Parathyroid adenoma (tissue), 2 donors: ENCODE results near the gene CD9.
"Not testable (repeated sequence)": the region's sequence is repeated elsewhere in the genome, so short reads cannot be mapped to it uniquely, and the experiment has no call there.

Experiments
- H2AFZ ChIP-seq: fragments of 300-600 bp; sonication (generic); one replicate; pipeline ENCODE4 v1.7.0; 2017; ENCODE audit warnings: antibody characterized with exemption, mild to moderate bottlenecking
- H3K27ac ChIP-seq: fragments of 300-600 bp; sonication (generic); one replicate; pipeline ENCODE4 v1.7.0; 2017
- H3K27me3 ChIP-seq: fragments of 300-600 bp; sonication (generic); one replicate; pipeline ENCODE4 v1.7.0; 2017; ENCODE audit warnings: low read length; ENCODE audit not compliant: control insufficient read depth, insufficient read depth
- H3K36me3 ChIP-seq: fragments of 300-600 bp; sonication (generic); one replicate; pipeline ENCODE4 v1.7.0; 2017; ENCODE audit warnings: low read length; ENCODE audit not compliant: control insufficient read depth, insufficient read depth
- H3K4me1 ChIP-seq: fragments of 300-600 bp; sonication (generic); one replicate; pipeline ENCODE4 v1.7.0; 2017; ENCODE audit warnings: control low read depth
- H3K4me2 ChIP-seq: fragments of 300-600 bp; sonication (generic); one replicate; pipeline ENCODE4 v1.7.0; 2017; ENCODE audit warnings: low read length
- H3K4me3 ChIP-seq: fragments of 300-600 bp; sonication (generic); one replicate; pipeline ENCODE4 v1.7.0; 2017; ENCODE audit warnings: low read depth, low read length
- H3K79me2 ChIP-seq: fragments of 300-600 bp; sonication (generic); one replicate; pipeline ENCODE4 v1.7.0; 2017; ENCODE audit warnings: control low read depth
- H3K9ac ChIP-seq: fragments of 300-600 bp; sonication (generic); one replicate; pipeline ENCODE4 v1.7.0; 2017; ENCODE audit warnings: mild to moderate bottlenecking
- H3K9me3 ChIP-seq: fragments of 300-600 bp; sonication (generic); one replicate; pipeline ENCODE4 v1.7.0; 2017; ENCODE audit warnings: low read length; ENCODE audit not compliant: control insufficient read depth
- TF ChIP-seq, protein P1 (sequence below): fragments of 300-600 bp; sonication (generic); IDR thresholded peaks from one replicate; pipeline ENCODE4 v1.7.0; 2017; ENCODE audit warnings: antibody characterized with exemption, mild to moderate bottlenecking
- donor health status: primary hyperparathyroidism.

Gene CD9

DNA sequence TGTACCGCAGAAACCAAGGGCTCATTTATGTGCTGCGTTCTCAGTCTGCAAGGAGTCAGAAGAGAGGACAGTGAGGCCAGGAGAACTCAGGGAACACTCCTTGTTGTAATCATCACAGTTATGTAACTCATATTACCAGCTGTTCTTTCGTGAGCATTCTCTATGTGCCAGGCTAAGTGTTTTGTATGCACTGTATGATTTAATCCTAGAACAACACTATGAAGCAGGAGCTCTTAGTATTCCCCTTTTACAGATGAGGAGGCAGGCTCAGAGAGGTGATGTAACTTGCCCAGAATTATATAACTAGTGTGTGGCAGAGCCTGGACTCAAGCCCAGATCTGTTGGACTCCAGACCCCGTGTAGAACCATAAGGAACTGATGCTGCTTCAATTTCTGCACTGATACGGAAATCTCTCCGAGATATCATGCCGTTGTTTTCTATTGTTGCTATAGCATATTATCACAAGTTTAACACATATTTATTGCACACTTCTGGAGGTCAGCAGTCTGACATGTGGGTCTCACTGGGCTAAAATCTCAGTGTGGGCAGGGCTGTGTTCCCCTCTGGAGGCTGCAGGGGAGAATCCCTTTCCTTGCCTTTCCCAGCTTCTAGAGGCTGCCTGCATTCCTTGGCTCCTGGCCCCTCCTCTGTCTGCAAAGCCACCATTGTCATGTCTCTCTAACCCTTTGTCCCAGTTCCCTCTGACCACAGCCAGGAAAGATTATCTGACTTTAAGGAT lies 16.3 kb upstream of the CD9 start:
- H3K36me3 ChIP-seq = no peaks in the 10 kb centered on the region
- TF ChIP-seq, protein P1, sequence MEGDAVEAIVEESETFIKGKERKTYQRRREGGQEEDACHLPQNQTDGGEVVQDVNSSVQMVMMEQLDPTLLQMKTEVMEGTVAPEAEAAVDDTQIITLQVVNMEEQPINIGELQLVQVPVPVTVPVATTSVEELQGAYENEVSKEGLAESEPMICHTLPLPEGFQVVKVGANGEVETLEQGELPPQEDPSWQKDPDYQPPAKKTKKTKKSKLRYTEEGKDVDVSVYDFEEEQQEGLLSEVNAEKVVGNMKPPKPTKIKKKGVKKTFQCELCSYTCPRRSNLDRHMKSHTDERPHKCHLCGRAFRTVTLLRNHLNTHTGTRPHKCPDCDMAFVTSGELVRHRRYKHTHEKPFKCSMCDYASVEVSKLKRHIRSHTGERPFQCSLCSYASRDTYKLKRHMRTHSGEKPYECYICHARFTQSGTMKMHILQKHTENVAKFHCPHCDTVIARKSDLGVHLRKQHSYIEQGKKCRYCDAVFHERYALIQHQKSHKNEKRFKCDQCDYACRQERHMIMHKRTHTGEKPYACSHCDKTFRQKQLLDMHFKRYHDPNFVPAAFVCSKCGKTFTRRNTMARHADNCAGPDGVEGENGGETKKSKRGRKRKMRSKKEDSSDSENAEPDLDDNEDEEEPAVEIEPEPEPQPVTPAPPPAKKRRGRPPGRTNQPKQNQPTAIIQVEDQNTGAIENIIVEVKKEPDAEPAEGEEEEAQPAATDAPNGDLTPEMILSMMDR = no peak
- peaks cover 2% of the 10 kb centered on the region for H3K79me2 ChIP-seq
- H3K9ac ChIP-seq = no peak overlapping the region
- H3K4me1 ChIP-seq = peaks cover 10% of the 10 kb centered on the region
- no peaks in the 10 kb centered on the region for H3K27me3 ChIP-seq
- H3K27ac ChIP-seq = no peak overlapping the region
- no peak overlapping the region for H3K4me2 ChIP-seq
- H3K9me3 ChIP-seq = no peaks in the 10 kb centered on the region
- no peak overlapping the region for H3K4me3 ChIP-seq
- H2AFZ ChIP-seq = no peak overlapping the region

DNA sequence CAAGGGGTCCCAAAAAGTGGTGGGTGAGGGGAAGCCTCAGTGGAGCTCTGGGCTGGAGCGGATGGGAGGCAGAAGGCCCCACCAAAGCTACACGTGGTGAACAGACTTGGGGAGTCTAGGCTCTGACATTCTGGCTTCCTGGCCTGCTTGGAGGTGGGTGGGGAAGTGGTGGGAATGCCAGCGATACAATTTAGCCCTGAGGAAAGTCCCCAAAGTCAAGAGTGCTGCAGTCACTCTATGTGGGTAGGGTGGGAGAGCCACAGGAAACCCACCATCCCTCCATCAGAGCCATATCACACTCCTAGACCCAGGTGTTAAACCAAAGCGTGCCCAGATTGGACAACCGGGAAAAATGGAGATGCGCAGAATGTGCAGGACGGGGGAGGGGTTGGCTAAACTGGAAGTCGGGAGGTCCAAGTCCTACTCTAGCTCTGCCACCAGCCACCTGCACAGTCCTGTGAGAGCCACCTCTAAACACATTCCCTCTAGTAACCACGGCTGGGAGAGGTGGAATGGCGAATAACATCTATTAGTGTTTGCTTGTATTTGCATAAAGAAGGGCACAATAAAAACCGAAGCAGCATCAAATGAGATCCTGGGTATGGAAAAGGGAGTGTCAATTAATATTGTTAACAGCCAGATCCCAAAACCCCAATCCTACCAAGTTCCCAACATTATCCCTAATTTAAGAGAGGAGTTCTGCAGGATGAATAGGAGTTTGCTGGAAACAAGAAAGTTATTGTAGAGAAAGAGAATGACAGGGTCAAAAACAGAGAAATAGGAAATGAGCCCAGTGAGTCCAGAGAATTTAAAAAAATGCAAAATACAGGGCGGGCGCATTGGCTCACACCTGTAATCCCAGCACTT lies 14.0 kb upstream of the CD9 start:
- Histone ChIP-seq H3K36me3 (no peaks in the 10 kb centered on the region), H3K79me2 (peaks cover 2% of the 10 kb centered on the region), H3K4me2 (no peak overlapping the region), H3K9me3 (no peaks in the 10 kb centered on the region), H3K27me3 (no peaks in the 10 kb centered on the region), H3K9ac (no peak overlapping the region), H3K4me3 (no peak overlapping the region), H3K27ac (no peak overlapping the region), H2AFZ (no peak overlapping the region), H3K4me1 (peaks cover 10% of the 10 kb centered on the region)
- TF ChIP-seq, protein P1 = no peak

DNA sequence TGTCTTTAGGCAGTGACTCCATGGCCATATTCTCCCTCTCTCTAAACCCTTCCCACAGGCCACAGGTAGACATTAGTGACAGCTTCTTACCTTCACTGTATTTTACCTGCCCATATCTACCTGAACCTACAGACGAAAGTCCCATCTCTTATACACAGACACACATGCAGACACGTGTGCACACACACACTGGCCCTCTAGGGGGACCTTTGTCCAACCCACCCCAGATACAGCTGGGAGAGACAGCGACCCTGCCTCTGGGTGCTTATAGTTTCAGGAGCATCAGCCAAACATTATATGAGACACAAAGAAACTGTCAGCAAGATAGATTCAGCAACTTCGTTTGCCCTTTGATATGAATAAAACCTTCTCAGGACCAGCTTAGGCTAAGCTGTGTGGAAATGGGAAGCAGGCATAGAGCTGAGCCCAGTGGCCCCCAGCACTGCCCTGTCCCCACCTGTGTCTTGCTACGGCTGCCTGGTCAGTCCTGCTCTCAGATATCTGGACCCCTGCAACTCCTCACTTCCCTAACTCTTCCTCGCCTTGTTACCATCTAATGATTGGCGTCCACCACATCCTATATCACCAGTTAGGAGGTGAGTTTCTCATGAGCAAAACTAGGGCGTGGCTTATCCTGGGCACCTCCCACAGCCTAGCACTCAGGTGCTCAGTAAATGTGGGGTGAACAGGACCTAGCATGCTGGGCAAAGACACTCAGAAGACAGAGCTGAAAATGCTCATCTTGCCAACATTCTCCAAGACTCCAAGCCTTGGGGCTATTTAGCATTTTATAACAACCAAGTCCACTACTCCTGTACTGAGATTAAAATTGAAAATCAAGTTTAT lies 12.0 kb upstream of the CD9 start:
- TF ChIP-seq, protein P1 = no peak
- Histone ChIP-seq H3K4me3 (no peak overlapping the region), H3K4me2 (no peak overlapping the region), H3K4me1 (no peaks in the 10 kb centered on the region), H3K9me3 (no peaks in the 10 kb centered on the region), H3K9ac (no peak overlapping the region), H3K79me2 (peaks cover 2% of the 10 kb centered on the region), H2AFZ (no peak overlapping the region), H3K36me3 (no peaks in the 10 kb centered on the region), H3K27me3 (no peaks in the 10 kb centered on the region), H3K27ac (no peak overlapping the region)

DNA sequence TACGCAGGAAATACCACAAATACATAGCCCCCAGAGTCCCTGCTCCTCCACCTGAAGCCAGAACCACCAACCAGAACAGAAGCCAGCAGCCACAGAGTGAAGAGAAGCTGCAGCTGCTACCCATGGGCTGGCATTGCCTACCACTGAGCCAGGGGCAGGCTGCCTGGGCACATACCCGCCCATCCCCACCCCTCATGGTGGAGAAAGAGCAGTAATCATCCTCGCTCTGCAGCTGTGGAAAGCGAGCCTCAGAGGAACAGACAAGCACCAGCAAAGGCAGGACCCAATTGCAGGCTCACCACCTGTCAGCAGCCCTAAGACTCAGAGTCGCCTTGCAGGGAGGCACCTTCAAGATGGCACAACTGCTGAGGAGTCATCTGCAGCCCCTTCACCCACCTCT lies 11.2 kb upstream of the CD9 start:
- no peaks in the 10 kb centered on the region for H3K27me3 ChIP-seq
- H2AFZ ChIP-seq = no peak overlapping the region
- H3K4me2 ChIP-seq = no peak overlapping the region
- H3K4me3 ChIP-seq = no peak overlapping the region
- H3K4me1 ChIP-seq = no peaks in the 10 kb centered on the region
- H3K36me3 ChIP-seq = no peaks in the 10 kb centered on the region
- peaks cover 2% of the 10 kb centered on the region for H3K79me2 ChIP-seq
- no peaks in the 10 kb centered on the region for H3K9me3 ChIP-seq
- TF ChIP-seq, protein P1 = no peak
- H3K9ac ChIP-seq = no peak overlapping the region
- no peak overlapping the region for H3K27ac ChIP-seq

DNA sequence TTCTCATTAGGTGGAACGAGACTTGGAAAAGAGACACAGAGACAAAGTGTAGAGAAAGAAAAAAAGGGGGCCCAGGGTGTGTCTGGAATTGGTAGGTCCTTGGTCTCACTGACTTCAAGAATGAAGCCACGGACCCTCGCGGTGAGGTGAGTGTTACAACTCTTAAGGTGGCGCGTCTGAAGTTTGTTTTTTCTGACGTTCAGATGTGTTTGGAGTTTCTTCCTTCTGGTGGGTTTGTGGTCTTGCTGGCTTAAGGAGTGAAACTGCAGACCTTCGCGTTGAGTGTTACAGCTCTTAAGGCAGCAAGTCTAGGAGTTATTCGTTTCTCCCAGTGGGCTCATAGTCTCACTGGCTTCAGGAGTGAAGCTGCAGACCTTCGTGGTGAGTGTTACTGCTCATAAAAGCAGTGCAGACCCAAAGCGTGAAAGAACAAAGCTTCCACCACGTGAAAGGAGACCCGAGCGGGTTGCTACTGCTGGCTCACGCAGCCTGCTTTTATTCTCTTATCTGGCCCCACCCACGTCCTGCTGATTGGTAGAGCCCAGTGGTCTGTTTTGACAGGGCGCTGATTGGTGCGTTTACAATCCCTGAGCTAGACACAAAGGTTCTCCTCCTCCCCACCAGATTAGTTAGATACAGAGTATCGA lies 10.1 kb upstream of the CD9 start:
- not testable (repeated sequence) for H3K36me3 ChIP-seq, H2AFZ ChIP-seq, H3K9me3 ChIP-seq, H3K79me2 ChIP-seq, H3K27ac ChIP-seq, H3K4me3 ChIP-seq, H3K4me2 ChIP-seq, H3K4me1 ChIP-seq, H3K27me3 ChIP-seq, H3K9ac ChIP-seq

DNA sequence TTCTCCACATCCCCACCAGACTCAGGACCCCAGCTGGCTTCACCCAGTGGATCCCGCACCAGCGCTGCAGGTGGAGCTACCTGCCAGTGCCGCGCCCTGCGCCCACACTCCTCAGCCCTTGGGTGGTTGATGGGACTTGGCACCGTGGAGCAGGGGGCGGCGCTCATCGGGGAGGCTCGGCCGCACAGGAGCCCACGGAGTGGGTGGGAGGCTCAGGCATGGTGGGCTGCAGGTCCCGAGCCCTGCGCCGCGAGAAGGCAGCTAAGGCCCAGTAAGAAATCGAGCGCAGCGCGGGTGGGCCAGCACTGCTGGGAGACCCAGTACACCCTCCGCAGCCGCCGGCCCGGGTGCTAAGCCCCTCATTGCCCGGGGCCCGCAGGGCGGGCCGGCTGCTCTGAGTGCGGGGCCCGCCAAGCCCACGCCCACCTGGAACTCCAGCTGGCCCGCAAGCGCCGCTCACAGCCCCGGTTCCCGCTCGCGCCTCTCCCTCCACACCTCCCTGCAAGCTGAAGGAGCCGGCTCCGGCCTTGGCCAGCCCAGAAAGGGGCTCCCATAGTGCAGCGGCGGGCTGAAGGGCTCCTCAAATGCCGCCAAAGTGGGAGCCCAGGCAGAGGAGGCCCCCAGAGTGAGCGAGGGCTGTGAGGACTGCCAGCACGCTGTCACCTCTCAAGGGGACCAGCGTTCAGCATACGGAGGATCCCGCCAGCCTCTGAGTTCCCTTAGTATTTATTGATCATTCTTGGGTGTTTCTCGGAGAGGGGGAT lies 9.3 kb upstream of the CD9 start:
- H3K4me3 ChIP-seq, H3K79me2 ChIP-seq, H3K9ac ChIP-seq, H3K4me2 ChIP-seq, H2AFZ ChIP-seq, H3K36me3 ChIP-seq, H3K27ac ChIP-seq, H3K4me1 ChIP-seq, H3K9me3 ChIP-seq, H3K27me3 ChIP-seq: not testable (repeated sequence)
